HEK293 (cell line): ENCODE data around the gene PKP4.

Source experiments
- SETDB1 ChIP-seq: IDR thresholded peaks from one replicate; pipeline ENCODE4 v1.6.1; 2017; ENCODE audit warnings: mild to moderate bottlenecking, low read length, moderate library complexity, mixed read lengths; ENCODE audit not compliant: insufficient read length
- TRIM28 ChIP-seq: IDR thresholded peaks from 2 replicates; pipeline ENCODE4 v1.6.1; 2011; ENCODE audit warnings: low read length, control low read depth, borderline replicate concordance
- YY1 ChIP-seq: fragments of 450-650 bp; formaldehyde crosslinking; IDR thresholded peaks from 2 replicates; pipeline ENCODE4 v1.5.1; 2018; ENCODE audit warnings: missing biosample characterization, missing genetic modification characterization
- ZNF157 ChIP-seq: fragments of 450-650 bp; formaldehyde crosslinking; IDR thresholded peaks from 2 replicates; pipeline ENCODE4 v1.5.1; 2016; ENCODE audit warnings: missing biosample characterization, missing genetic modification characterization
- ZNF24 ChIP-seq: fragments of 450-650 bp; formaldehyde crosslinking; IDR thresholded peaks from 2 replicates; pipeline ENCODE4 v1.5.1; 2016; ENCODE audit warnings: missing biosample characterization, missing genetic modification characterization
- ZNF530 ChIP-seq: fragments of 450-650 bp; formaldehyde crosslinking; IDR thresholded peaks from 2 replicates; pipeline ENCODE4 v1.5.1; 2016; ENCODE audit warnings: low read depth, missing biosample characterization, missing genetic modification characterization
- ZNF549 ChIP-seq: fragments of 450-650 bp; IDR thresholded peaks from 2 replicates; pipeline ENCODE4 v1.5.1; 2018; ENCODE audit warnings: missing biosample characterization, missing genetic modification characterization, mild to moderate bottlenecking, inconsistent platforms, moderate library complexity
- ZNF677 ChIP-seq: fragments of 450-650 bp; IDR thresholded peaks from 2 replicates; pipeline ENCODE4 v1.5.0; 2018; ENCODE audit warnings: missing biosample characterization, mild to moderate bottlenecking, missing genetic modification characterization, moderate library complexity
- ZNF792 ChIP-seq: fragments of 450-650 bp; formaldehyde crosslinking; IDR thresholded peaks from 2 replicates; pipeline ENCODE4 v1.5.1; 2016; ENCODE audit warnings: missing biosample characterization, missing genetic modification characterization
- TF ChIP-seq, protein P1 (sequence below): fragments of 450-650 bp; formaldehyde crosslinking; IDR thresholded peaks from 2 replicates; pipeline ENCODE4 v1.5.1; 2016; ENCODE audit warnings: missing biosample characterization, missing genetic modification characterization
- TF ChIP-seq, protein P2 (sequence below): fragments of 450-650 bp; formaldehyde crosslinking; IDR thresholded peaks from 2 replicates; pipeline ENCODE4 v1.5.1; 2016; ENCODE audit warnings: missing biosample characterization, missing genetic modification characterization, borderline replicate concordance
- TF ChIP-seq, protein P3 (sequence below): fragments of 450-650 bp; formaldehyde crosslinking; IDR thresholded peaks from 2 replicates; pipeline ENCODE4 v1.5.1; 2016; ENCODE audit warnings: missing biosample characterization, missing genetic modification characterization

DNA sequence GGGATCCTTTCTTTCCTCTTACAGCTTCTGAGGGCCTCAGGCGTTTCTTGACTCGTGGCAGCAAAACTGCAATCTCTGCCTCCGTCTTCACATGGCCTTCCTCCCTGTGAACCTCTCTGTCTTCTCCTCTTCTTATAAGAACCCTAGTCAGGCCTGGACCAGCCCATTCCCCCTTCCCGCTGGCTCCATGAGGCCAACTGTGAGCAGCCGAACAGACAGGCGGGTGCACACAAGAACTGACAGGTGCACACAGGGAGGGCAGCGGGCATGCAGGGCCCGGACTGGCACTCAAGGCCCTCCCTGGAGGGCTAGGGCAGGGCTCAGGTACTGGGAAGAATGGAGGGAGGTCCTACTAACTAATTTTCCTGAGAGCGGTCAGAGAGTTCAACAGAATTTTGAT lies 246.0 kb downstream of the PKP4 start:
- TF ChIP-seq ZNF792 (tag by site-specific recombination) (no peak), ZNF157 (tag by site-specific recombination) (no peak), ZNF549 (no peak), ZNF677 (tag by site-specific recombination) (no peak), ZNF24 (tag by site-specific recombination) (no peak), TRIM28 (no peak), ZNF530 (tag by site-specific recombination) (no peak), SETDB1 (no peak), YY1 (tag by site-specific recombination) (no peak)
- TF ChIP-seq, protein P1, sequence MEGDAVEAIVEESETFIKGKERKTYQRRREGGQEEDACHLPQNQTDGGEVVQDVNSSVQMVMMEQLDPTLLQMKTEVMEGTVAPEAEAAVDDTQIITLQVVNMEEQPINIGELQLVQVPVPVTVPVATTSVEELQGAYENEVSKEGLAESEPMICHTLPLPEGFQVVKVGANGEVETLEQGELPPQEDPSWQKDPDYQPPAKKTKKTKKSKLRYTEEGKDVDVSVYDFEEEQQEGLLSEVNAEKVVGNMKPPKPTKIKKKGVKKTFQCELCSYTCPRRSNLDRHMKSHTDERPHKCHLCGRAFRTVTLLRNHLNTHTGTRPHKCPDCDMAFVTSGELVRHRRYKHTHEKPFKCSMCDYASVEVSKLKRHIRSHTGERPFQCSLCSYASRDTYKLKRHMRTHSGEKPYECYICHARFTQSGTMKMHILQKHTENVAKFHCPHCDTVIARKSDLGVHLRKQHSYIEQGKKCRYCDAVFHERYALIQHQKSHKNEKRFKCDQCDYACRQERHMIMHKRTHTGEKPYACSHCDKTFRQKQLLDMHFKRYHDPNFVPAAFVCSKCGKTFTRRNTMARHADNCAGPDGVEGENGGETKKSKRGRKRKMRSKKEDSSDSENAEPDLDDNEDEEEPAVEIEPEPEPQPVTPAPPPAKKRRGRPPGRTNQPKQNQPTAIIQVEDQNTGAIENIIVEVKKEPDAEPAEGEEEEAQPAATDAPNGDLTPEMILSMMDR (tag by site-specific recombination): no peak
- TF ChIP-seq, protein P2, sequence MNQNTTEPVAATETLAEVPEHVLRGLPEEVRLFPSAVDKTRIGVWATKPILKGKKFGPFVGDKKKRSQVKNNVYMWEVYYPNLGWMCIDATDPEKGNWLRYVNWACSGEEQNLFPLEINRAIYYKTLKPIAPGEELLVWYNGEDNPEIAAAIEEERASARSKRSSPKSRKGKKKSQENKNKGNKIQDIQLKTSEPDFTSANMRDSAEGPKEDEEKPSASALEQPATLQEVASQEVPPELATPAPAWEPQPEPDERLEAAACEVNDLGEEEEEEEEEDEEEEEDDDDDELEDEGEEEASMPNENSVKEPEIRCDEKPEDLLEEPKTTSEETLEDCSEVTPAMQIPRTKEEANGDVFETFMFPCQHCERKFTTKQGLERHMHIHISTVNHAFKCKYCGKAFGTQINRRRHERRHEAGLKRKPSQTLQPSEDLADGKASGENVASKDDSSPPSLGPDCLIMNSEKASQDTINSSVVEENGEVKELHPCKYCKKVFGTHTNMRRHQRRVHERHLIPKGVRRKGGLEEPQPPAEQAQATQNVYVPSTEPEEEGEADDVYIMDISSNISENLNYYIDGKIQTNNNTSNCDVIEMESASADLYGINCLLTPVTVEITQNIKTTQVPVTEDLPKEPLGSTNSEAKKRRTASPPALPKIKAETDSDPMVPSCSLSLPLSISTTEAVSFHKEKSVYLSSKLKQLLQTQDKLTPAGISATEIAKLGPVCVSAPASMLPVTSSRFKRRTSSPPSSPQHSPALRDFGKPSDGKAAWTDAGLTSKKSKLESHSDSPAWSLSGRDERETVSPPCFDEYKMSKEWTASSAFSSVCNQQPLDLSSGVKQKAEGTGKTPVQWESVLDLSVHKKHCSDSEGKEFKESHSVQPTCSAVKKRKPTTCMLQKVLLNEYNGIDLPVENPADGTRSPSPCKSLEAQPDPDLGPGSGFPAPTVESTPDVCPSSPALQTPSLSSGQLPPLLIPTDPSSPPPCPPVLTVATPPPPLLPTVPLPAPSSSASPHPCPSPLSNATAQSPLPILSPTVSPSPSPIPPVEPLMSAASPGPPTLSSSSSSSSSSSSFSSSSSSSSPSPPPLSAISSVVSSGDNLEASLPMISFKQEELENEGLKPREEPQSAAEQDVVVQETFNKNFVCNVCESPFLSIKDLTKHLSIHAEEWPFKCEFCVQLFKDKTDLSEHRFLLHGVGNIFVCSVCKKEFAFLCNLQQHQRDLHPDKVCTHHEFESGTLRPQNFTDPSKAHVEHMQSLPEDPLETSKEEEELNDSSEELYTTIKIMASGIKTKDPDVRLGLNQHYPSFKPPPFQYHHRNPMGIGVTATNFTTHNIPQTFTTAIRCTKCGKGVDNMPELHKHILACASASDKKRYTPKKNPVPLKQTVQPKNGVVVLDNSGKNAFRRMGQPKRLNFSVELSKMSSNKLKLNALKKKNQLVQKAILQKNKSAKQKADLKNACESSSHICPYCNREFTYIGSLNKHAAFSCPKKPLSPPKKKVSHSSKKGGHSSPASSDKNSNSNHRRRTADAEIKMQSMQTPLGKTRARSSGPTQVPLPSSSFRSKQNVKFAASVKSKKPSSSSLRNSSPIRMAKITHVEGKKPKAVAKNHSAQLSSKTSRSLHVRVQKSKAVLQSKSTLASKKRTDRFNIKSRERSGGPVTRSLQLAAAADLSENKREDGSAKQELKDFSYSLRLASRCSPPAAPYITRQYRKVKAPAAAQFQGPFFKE: no peak
- TF ChIP-seq, protein P3, sequence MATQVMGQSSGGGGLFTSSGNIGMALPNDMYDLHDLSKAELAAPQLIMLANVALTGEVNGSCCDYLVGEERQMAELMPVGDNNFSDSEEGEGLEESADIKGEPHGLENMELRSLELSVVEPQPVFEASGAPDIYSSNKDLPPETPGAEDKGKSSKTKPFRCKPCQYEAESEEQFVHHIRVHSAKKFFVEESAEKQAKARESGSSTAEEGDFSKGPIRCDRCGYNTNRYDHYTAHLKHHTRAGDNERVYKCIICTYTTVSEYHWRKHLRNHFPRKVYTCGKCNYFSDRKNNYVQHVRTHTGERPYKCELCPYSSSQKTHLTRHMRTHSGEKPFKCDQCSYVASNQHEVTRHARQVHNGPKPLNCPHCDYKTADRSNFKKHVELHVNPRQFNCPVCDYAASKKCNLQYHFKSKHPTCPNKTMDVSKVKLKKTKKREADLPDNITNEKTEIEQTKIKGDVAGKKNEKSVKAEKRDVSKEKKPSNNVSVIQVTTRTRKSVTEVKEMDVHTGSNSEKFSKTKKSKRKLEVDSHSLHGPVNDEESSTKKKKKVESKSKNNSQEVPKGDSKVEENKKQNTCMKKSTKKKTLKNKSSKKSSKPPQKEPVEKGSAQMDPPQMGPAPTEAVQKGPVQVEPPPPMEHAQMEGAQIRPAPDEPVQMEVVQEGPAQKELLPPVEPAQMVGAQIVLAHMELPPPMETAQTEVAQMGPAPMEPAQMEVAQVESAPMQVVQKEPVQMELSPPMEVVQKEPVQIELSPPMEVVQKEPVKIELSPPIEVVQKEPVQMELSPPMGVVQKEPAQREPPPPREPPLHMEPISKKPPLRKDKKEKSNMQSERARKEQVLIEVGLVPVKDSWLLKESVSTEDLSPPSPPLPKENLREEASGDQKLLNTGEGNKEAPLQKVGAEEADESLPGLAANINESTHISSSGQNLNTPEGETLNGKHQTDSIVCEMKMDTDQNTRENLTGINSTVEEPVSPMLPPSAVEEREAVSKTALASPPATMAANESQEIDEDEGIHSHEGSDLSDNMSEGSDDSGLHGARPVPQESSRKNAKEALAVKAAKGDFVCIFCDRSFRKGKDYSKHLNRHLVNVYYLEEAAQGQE (tag by site-specific recombination): no peak
